Liver (tissue), 9 donors: Measurements from ENCODE around the gene PPP4R4. TPM values are rescaled to one million over a fixed set of nuclear protein-coding genes. Genes with fewer than 3 reads are reported as not detected.
A peak's percentile ranks its signal among the peaks of the same experiment; 100 is the strongest.
"Not testable (repeated sequence)": the region's sequence is repeated elsewhere in the genome, so short reads cannot be mapped to it uniquely, and the experiment has no call there.

Experiments used
- DNase-seq: peaks from one replicate; pipeline ENCODE4 v3.0.0-alpha.2; 2017; ENCODE audit warnings: low spot score
- H3K27ac ChIP-seq, 2 donors: one replicate each; pipeline ENCODE4 v1.7.0; 2013; ENCODE audit warnings: inconsistent platforms in 2 of 2, low read length in 2 of 2, control low read depth in 1 of 2, low read depth in 1 of 2, mild to moderate bottlenecking in 1 of 2
- H3K27me3 ChIP-seq, 4 donors: one replicate each; pipeline versions ENCODE4 v1.6.1 to v1.7.0; 2013; ENCODE audit warnings: low read length in 3 of 4, inconsistent platforms in 1 of 4, mild to moderate bottlenecking in 1 of 4, moderate library complexity in 1 of 4; ENCODE audit not compliant: control insufficient read depth in 4 of 4, insufficient read depth in 4 of 4
- H3K36me3 ChIP-seq, 4 donors: one replicate each; pipeline versions ENCODE4 v1.6.1 to v1.7.0; 2013; ENCODE audit warnings: low read length in 3 of 4, mild to moderate bottlenecking in 3 of 4, low read depth in 1 of 4, moderate library complexity in 1 of 4; ENCODE audit not compliant: control insufficient read depth in 4 of 4, insufficient read depth in 3 of 4
- H3K4me1 ChIP-seq, 4 donors: one replicate each; pipeline versions ENCODE4 v1.6.1 to v1.7.0; 2013; ENCODE audit warnings: low read length in 3 of 4, mild to moderate bottlenecking in 3 of 4, moderate library complexity in 1 of 4; ENCODE audit not compliant: control insufficient read depth in 4 of 4, insufficient read depth in 4 of 4
- H3K4me3 ChIP-seq, 3 donors: one replicate each; pipeline versions ENCODE4 v1.6.1 to v1.7.0; 2013; ENCODE audit warnings: low read length in 3 of 3, control low read depth in 1 of 3, low read depth in 1 of 3, mild to moderate bottlenecking in 1 of 3
- H3K9ac ChIP-seq, 2 donors: one replicate each; pipeline ENCODE4 v1.7.0; 2013; ENCODE audit warnings: low read length in 2 of 2, mild to moderate bottlenecking in 2 of 2, moderate library complexity in 2 of 2, control low read depth in 1 of 2, low read depth in 1 of 2
- H3K9me3 ChIP-seq, 4 donors: one replicate each; pipeline versions ENCODE4 v1.6.1 to v1.7.0; 2013; ENCODE audit warnings: low read length in 3 of 4; ENCODE audit not compliant: control insufficient read depth in 4 of 4
- ATF3 ChIP-seq: IDR thresholded peaks from 2 replicates; pipeline ENCODE4 v1.6.1; 2016; ENCODE audit warnings: antibody characterized with exemption
- CTCF ChIP-seq: fragments of 150-350 bp; IDR thresholded peaks from 2 replicates; pipeline ENCODE4 v1.5.1; 2017; ENCODE audit warnings: improper control_type of control experiment, low read depth, low read length; ENCODE audit not compliant: missing input control
- EGR1 ChIP-seq, 2 donors: IDR thresholded peaks; 2 replicates each; pipeline ENCODE4 v1.6.1; 2016 to 2018; ENCODE audit warnings: antibody characterized with exemption in 2 of 2, low read depth in 2 of 2
- FOXA2 ChIP-seq: IDR thresholded peaks from 2 replicates; pipeline ENCODE4 v1.6.1; 2016; ENCODE audit warnings: antibody characterized with exemption
- GABPA ChIP-seq, 2 donors: IDR thresholded peaks in 1 of 2; conservative IDR thresholded peaks in 1 of 2; 2 replicates each; pipeline ENCODE4 v1.6.1; 2016; ENCODE audit warnings: antibody characterized with exemption in 2 of 2, mild to moderate bottlenecking in 1 of 2, moderate library complexity in 1 of 2
- HNF4A ChIP-seq, 2 donors: conservative IDR thresholded peaks; 2 replicates each; pipeline ENCODE4 v1.6.1; 2016; ENCODE audit warnings: antibody characterized with exemption in 2 of 2, mild to moderate bottlenecking in 2 of 2
- HNF4G ChIP-seq: IDR thresholded peaks from 2 replicates; pipeline ENCODE4 v1.6.1; 2016; ENCODE audit warnings: antibody characterized with exemption
- JUND ChIP-seq, 2 donors: IDR thresholded peaks; 2 replicates each; pipeline ENCODE4 v1.6.1; 2016; ENCODE audit warnings: antibody characterized with exemption in 2 of 2
- MAX ChIP-seq: IDR thresholded peaks from 2 replicates; pipeline ENCODE4 v1.6.1; 2016; ENCODE audit warnings: antibody characterized with exemption
- NR2F2 ChIP-seq: IDR thresholded peaks from 2 replicates; pipeline ENCODE4 v1.6.1; 2016; ENCODE audit warnings: antibody characterized with exemption
- RAD21 ChIP-seq, 2 donors: IDR thresholded peaks; 2 replicates each; pipeline ENCODE4 v1.6.1; 2016; ENCODE audit warnings: antibody characterized with exemption in 2 of 2, mild to moderate bottlenecking in 2 of 2
- REST ChIP-seq: IDR thresholded peaks from 2 replicates; pipeline ENCODE4 v1.6.1; 2016; ENCODE audit warnings: antibody characterized with exemption, mild to moderate bottlenecking
- RXRA ChIP-seq, 2 donors: IDR thresholded peaks; 2 replicates each; pipeline ENCODE4 v1.6.1; 2017 to 2018; ENCODE audit warnings: antibody characterized with exemption in 2 of 2, mild to moderate bottlenecking in 1 of 2
- SP1 ChIP-seq: IDR thresholded peaks from 2 replicates; pipeline ENCODE4 v1.6.1; 2018; ENCODE audit warnings: antibody characterized with exemption, mild to moderate bottlenecking
- YY1 ChIP-seq: IDR thresholded peaks from 2 replicates; pipeline ENCODE4 v1.6.1; 2016; ENCODE audit warnings: antibody characterized with exemption, mild to moderate bottlenecking
- ZBTB33 ChIP-seq: IDR thresholded peaks from 2 replicates; pipeline ENCODE4 v1.6.1; 2016; ENCODE audit warnings: antibody characterized with exemption
- WGBS: extraction: QIAGEN DNeasy Blood & Tissue Kit; methylation state at CpG from one replicate; pipeline ENCODE4 v1.1.7; 2013; 5-methylcytosine and 5-hydroxymethylcytosine counted together
- polyA plus RNA-seq, 2 donors: library from polyadenylated mRNA; stranded (reverse) in 1 of 2; unstranded in 1 of 2; fragments of 200-250 nt in 1 of 2; fragments of >200 nt in 1 of 2; fragmentation: Nextera tagmentation in 1 of 2; extraction: Ambion mirVana in 1 of 2; gene quantifications; one replicate each; pipeline versions ENCODE4 v1.2.1 to v1.2.3, GENCODE V29; 2013 to 2015
- total RNA-seq, 2 donors: library from RNA; depleted of rRNA; stranded (reverse); fragments of >200 nt; gene quantifications; one replicate each; pipeline ENCODE4 v1.2.3, GENCODE V29; 2014
- donor health status: healthy.
- donor health status: healthy.
- donor health status: healthy.
- donor health status: healthy.
- donor health status: healthy.

Gene PPP4R4
- total and polyA plus RNA-seq, 4 donors: 0.52 to 2.4 (median 0.99) TPM

GRCh38 chr14:94269156-94269555, 95.0 kb downstream of the PPP4R4 start:
- WGBS: 84% methylated on average over 10 of the region's 10 CpGs
- no peak for DNase-seq
- Histone ChIP-seq H3K27me3 (no peaks in the 10 kb centered on the region), H3K9ac (no peak overlapping the region), H3K9me3 (no peaks in the 10 kb centered on the region), H3K4me1 (no peaks in the 10 kb centered on the region), H3K4me3 (no peak overlapping the region), H3K27ac (no peak overlapping the region), H3K36me3 (no peaks in the 10 kb centered on the region)
- TF ChIP-seq ATF3: no peak
- TF ChIP-seq HNF4G: no peak
- no peak for TF ChIP-seq NR2F2
- TF ChIP-seq EGR1 (IDR thresholded peaks at IDR 0.05; ENCODE audit: low read depth in 2 of 2): no peak
- no peak for TF ChIP-seq GABPA (IDR thresholded peaks at IDR 0.05 in 1 of 2, conservative IDR thresholded peaks at IDR 0.05 in 1 of 2)
- TF ChIP-seq REST: no peak
- no peak for TF ChIP-seq JUND (IDR thresholded peaks at IDR 0.05)
- TF ChIP-seq ZBTB33: no peak
- no peak for TF ChIP-seq YY1
- no peak for TF ChIP-seq CTCF
- TF ChIP-seq RAD21 (IDR thresholded peaks at IDR 0.05): no peak
- no peak for TF ChIP-seq RXRA (IDR thresholded peaks at IDR 0.05)

- H3K36me3 ChIP-seq, H3K9ac ChIP-seq, H3K4me3 ChIP-seq, H3K9me3 ChIP-seq, H3K4me1 ChIP-seq, H3K27me3 ChIP-seq: not testable (repeated sequence)
- 40% methylated on average over 11 of the region's 11 CpGs for WGBS
- DNase-seq: peak; percentile 59
- TF ChIP-seq REST (peak; percentile 38), RXRA (IDR thresholded peaks at IDR 0.05) (peak; percentile 76 to 85), FOXA2 (peak; percentile 40), ZBTB33 (peak; percentile 58), JUND (IDR thresholded peaks at IDR 0.05) (peak in 1 of 2 donors; percentile 19), MAX (peak; percentile 77), YY1 (peak; percentile 74), SP1 (peak; percentile 86), ATF3 (peak; percentile 35), RAD21 (IDR thresholded peaks at IDR 0.05) (peak in 1 of 2 donors; percentile 46), HNF4A (conservative IDR thresholded peaks at IDR 0.05) (peak; percentile 82 to 92), HNF4G (peak; percentile 66)
- peak overlapping the region; percentile 65 to 74 for H3K27ac ChIP-seq
These were observed 102.9 kb downstream of the PPP4R4 start for GRCh38 chr14:94276898-94277561.
